HL-60 (cell line): Measurements from ENCODE around the gene PAK5.

Experiments used
- DNase-seq, 2 experiments: peaks; one replicate each; pipeline ENCODE4 v3.0.0-alpha.2; 2010 to 2020; ENCODE audit warnings: low read depth in 1 of 2, low spot score in 1 of 2
- H3K27ac ChIP-seq: fragments of 250-450 bp; sonication (Bioruptor Pico); replicated peaks from 2 replicates; pipeline ENCODE4 v1.5.1; 2020; ENCODE audit warnings: mild to moderate bottlenecking, moderate library complexity
- H3K27me3 ChIP-seq: fragments of 250-450 bp; sonication (Bioruptor Pico); 2 replicates; pipeline ENCODE4 v1.5.1; 2021; ENCODE audit warnings: mild to moderate bottlenecking, moderate library complexity; ENCODE audit not compliant: insufficient read depth, poor library complexity, severe bottlenecking
- H3K4me3 ChIP-seq: replicated peaks from 2 replicates; pipeline ENCODE4 v1.5.1; 2011; ENCODE audit warnings: mild to moderate bottlenecking, control low read depth, low read length; ENCODE audit not compliant: insufficient read depth
- GABPA ChIP-seq: IDR thresholded peaks from 2 replicates; pipeline ENCODE4 v1.6.1; 2012; ENCODE audit warnings: low read depth
- POLR2AphosphoS5 ChIP-seq: IDR thresholded peaks from 2 replicates; pipeline ENCODE4 v1.6.1; 2012; ENCODE audit warnings: low read depth
- SPI1 ChIP-seq: IDR thresholded peaks from 2 replicates; pipeline ENCODE4 v1.6.1; 2012; ENCODE audit warnings: low read depth, mild to moderate bottlenecking, borderline replicate concordance
- TF ChIP-seq, protein P1 (sequence below): IDR thresholded peaks from one replicate; pipeline ENCODE4 v1.5.1; 2011; ENCODE audit warnings: low read length, control low read depth, inconsistent platforms; ENCODE audit not compliant: insufficient read depth
- TF ChIP-seq, protein P2 (sequence below): IDR thresholded peaks from 2 replicates; pipeline ENCODE4 v1.6.1; 2012; ENCODE audit warnings: low read depth; ENCODE audit not compliant: insufficient replicate concordance

PAK5 gene

DNA sequence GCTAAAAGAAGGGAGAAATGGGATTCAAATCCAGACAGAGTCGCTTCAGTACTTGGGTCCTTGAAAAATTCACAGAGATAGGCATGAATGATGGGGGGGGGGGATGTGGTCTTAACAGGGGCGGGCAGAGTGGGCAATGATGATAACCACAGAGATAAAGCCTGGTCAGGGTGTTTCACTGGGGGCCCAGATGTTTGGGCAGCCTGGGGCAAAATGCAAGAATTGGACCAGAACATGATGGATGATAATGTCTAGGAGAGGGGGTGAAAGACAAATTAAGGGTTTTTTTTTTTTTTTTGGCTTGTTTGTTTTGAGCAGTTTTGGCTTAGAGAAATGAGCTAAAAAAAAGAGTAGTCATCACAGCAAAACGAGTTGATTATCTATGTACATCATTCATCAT lies 267.1 kb downstream of the PAK5 start:
- no peak overlapping the region for H3K27ac ChIP-seq
- DNase-seq: no peak
- H3K4me3 ChIP-seq: no peak overlapping the region
- TF ChIP-seq POLR2AphosphoS5 (no peak), SPI1 (no peak), GABPA (no peak)
- TF ChIP-seq, protein P1, sequence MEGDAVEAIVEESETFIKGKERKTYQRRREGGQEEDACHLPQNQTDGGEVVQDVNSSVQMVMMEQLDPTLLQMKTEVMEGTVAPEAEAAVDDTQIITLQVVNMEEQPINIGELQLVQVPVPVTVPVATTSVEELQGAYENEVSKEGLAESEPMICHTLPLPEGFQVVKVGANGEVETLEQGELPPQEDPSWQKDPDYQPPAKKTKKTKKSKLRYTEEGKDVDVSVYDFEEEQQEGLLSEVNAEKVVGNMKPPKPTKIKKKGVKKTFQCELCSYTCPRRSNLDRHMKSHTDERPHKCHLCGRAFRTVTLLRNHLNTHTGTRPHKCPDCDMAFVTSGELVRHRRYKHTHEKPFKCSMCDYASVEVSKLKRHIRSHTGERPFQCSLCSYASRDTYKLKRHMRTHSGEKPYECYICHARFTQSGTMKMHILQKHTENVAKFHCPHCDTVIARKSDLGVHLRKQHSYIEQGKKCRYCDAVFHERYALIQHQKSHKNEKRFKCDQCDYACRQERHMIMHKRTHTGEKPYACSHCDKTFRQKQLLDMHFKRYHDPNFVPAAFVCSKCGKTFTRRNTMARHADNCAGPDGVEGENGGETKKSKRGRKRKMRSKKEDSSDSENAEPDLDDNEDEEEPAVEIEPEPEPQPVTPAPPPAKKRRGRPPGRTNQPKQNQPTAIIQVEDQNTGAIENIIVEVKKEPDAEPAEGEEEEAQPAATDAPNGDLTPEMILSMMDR: no peak
- TF ChIP-seq, protein P2, sequence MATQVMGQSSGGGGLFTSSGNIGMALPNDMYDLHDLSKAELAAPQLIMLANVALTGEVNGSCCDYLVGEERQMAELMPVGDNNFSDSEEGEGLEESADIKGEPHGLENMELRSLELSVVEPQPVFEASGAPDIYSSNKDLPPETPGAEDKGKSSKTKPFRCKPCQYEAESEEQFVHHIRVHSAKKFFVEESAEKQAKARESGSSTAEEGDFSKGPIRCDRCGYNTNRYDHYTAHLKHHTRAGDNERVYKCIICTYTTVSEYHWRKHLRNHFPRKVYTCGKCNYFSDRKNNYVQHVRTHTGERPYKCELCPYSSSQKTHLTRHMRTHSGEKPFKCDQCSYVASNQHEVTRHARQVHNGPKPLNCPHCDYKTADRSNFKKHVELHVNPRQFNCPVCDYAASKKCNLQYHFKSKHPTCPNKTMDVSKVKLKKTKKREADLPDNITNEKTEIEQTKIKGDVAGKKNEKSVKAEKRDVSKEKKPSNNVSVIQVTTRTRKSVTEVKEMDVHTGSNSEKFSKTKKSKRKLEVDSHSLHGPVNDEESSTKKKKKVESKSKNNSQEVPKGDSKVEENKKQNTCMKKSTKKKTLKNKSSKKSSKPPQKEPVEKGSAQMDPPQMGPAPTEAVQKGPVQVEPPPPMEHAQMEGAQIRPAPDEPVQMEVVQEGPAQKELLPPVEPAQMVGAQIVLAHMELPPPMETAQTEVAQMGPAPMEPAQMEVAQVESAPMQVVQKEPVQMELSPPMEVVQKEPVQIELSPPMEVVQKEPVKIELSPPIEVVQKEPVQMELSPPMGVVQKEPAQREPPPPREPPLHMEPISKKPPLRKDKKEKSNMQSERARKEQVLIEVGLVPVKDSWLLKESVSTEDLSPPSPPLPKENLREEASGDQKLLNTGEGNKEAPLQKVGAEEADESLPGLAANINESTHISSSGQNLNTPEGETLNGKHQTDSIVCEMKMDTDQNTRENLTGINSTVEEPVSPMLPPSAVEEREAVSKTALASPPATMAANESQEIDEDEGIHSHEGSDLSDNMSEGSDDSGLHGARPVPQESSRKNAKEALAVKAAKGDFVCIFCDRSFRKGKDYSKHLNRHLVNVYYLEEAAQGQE: no peak
- H3K27me3 ChIP-seq: no peaks in the 10 kb centered on the region

DNA sequence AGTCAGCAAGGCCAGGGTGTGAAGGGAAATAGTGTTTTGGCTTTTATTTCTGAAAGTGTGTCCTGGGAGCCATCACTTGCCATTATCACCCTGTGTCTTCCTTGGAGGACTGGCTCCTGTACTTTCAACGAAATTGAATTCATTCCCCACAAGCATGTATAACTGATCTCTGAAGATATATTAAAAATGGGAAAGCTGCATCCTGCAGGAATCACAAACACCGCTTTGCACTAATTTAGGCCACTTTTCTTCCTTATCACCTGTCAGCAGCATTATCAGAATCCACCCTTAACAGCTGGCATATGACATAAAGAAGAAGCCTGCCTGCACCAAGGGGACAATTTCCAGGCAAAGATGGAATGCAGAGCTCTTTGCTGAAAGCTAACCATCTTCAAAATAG lies 268.3 kb downstream of the PAK5 start:
- no peak for DNase-seq
- H3K4me3 ChIP-seq: no peak overlapping the region
- TF ChIP-seq, protein P2: no peak
- TF ChIP-seq POLR2AphosphoS5: no peak
- no peak for TF ChIP-seq SPI1
- TF ChIP-seq, protein P1: no peak
- no peak for TF ChIP-seq GABPA
- no peak overlapping the region for H3K27ac ChIP-seq
- H3K27me3 ChIP-seq: no peaks in the 10 kb centered on the region

DNA sequence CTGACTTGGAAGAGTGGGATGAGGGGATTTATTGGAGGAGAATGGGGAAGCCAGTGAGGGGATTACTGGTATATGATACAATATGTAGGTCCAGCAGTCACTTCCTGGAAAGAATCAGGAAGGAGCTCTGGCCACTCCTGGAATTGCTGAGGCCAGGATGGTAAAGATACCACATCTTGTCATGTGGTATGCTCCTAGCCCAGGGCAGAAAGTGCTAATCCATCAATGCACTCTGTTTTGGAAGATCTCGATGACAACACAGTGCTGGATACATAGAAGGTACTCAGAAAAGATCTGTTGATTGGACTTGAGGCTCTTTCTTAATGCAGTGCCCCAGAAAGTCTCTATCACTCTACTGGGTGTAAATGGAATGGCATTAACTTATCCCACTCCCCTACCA lies 271.9 kb downstream of the PAK5 start:
- no peak overlapping the region for H3K27ac ChIP-seq
- H3K27me3 ChIP-seq: no peaks in the 10 kb centered on the region
- TF ChIP-seq, protein P1: no peak
- TF ChIP-seq GABPA: no peak
- no peak for TF ChIP-seq POLR2AphosphoS5
- TF ChIP-seq, protein P2: no peak
- no peak for TF ChIP-seq SPI1
- no peak overlapping the region for H3K4me3 ChIP-seq
- no peak for DNase-seq
